Activated CD4-positive, alpha-beta T cell treated with anti-CD3 and anti-CD28 coated beads, Interleukin-2, amount 10 ng/mL, durations not matched to agents 24 days and 14 days (primary cell): Measurements from ENCODE around the gene CLIC3. TPM values are rescaled to one million over a fixed set of nuclear protein-coding genes. Genes with fewer than 3 reads are reported as not detected.
"Not testable (repeated sequence)": the region's sequence is repeated elsewhere in the genome, so short reads cannot be mapped to it uniquely, and the experiment has no call there.

Experiments
- DNase-seq: peaks from one replicate; pipeline ENCODE4 v3.0.0; 2022
- H3K27ac Mint-ChIP-seq: one replicate; pipeline ENCODE4 v1.8.0; 2022; ENCODE audit warnings: mild to moderate bottlenecking, mixed read lengths
- H3K27me3 Mint-ChIP-seq: one replicate; pipeline ENCODE4 v1.8.0; 2022; ENCODE audit warnings: mixed read lengths
- H3K36me3 Mint-ChIP-seq: one replicate; pipeline ENCODE4 v1.8.0; 2022; ENCODE audit warnings: low read depth, mild to moderate bottlenecking, mixed read lengths
- H3K4me1 Mint-ChIP-seq: one replicate; pipeline ENCODE4 v1.8.0; 2021; ENCODE audit warnings: mixed read lengths
- H3K4me3 Mint-ChIP-seq: one replicate; pipeline ENCODE4 v1.8.0; 2022; ENCODE audit warnings: mild to moderate bottlenecking, moderate library complexity, mixed read lengths
- H3K9me3 Mint-ChIP-seq: one replicate; pipeline ENCODE4 v1.8.0; 2021; ENCODE audit warnings: mixed read lengths
- intact Hi-C: fragments of 100-400 bp; cut with micrococcal nuclease; formaldehyde crosslinking; loops from one replicate; pipeline ENCODE4 v1.15.1; 2023
- total RNA-seq: library from RNA; stranded (reverse); gene quantifications from 2 replicates; pipeline ENCODE4 v1.2.3, GENCODE V29; 2022

Gene CLIC3
- total RNA-seq, 1 donor from 2014 or later, result not detected

GRCh38 chr9:137008312-137008711 is 11.9 kb upstream of the CLIC3 start:
- H3K4me3 Mint-ChIP-seq, result no peak overlapping the region
- H3K27me3 Mint-ChIP-seq, result no peaks in the 10 kb centered on the region
- intact Hi-C loops, result no loop called here
- peaks cover 4% of the 10 kb centered on the region for H3K4me1 Mint-ChIP-seq
- H3K9me3 Mint-ChIP-seq, result no peaks in the 10 kb centered on the region
- DNase-seq, result no peak
- no peaks in the 10 kb centered on the region for H3K36me3 Mint-ChIP-seq
- H3K27ac Mint-ChIP-seq, result no peak overlapping the region

- no peak overlapping the region for H3K27ac Mint-ChIP-seq
- no peaks in the 10 kb centered on the region for H3K36me3 Mint-ChIP-seq
- peaks cover 4% of the 10 kb centered on the region for H3K4me1 Mint-ChIP-seq
- intact Hi-C loops, result no loop called here
- no peaks in the 10 kb centered on the region for H3K27me3 Mint-ChIP-seq
- no peak overlapping the region for H3K4me3 Mint-ChIP-seq
- no peak for DNase-seq
- H3K9me3 Mint-ChIP-seq, result no peaks in the 10 kb centered on the region
Measured at GRCh38 chr9:137007816-137008270, 11.5 kb upstream of the CLIC3 start.

GRCh38 chr9:137007108-137007815 is 10.9 kb upstream of the CLIC3 start:
- DNase-seq, result no peak
- H3K27me3 Mint-ChIP-seq, result no peaks in the 10 kb centered on the region
- peaks cover 4% of the 10 kb centered on the region for H3K4me1 Mint-ChIP-seq
- intact Hi-C loops, result no loop called here
- no peaks in the 10 kb centered on the region for H3K9me3 Mint-ChIP-seq
- H3K4me3 Mint-ChIP-seq, result no peak overlapping the region
- H3K36me3 Mint-ChIP-seq, result no peaks in the 10 kb centered on the region
- no peak overlapping the region for H3K27ac Mint-ChIP-seq

GRCh38 chr9:137006116-137007003 is 10.0 kb upstream of the CLIC3 start:
- intact Hi-C loops, result no loop called here
- Mint-ChIP-seq H3K27me3 (no peaks in the 10 kb centered on the region), H3K4me3 (no peak overlapping the region), H3K36me3 (no peaks in the 10 kb centered on the region), H3K9me3 (no peaks in the 10 kb centered on the region), H3K27ac (no peak overlapping the region), H3K4me1 (peaks cover 4% of the 10 kb centered on the region)
- DNase-seq, result no peak

GRCh38 chr9:137004285-137004684 is 7.9 kb upstream of the CLIC3 start:
- H3K27ac Mint-ChIP-seq, H3K4me3 Mint-ChIP-seq, H3K36me3 Mint-ChIP-seq, H3K27me3 Mint-ChIP-seq, intact Hi-C loops, H3K9me3 Mint-ChIP-seq: not testable (repeated sequence)
- H3K4me1 Mint-ChIP-seq, result peaks cover 16% of the 10 kb centered on the region
- DNase-seq, result peak; percentile 67

GRCh38 chr9:137002646-137003041 is 6.3 kb upstream of the CLIC3 start:
- H3K4me3 Mint-ChIP-seq, result no peak overlapping the region
- no peaks in the 10 kb centered on the region for H3K36me3 Mint-ChIP-seq
- no peaks in the 10 kb centered on the region for H3K27me3 Mint-ChIP-seq
- intact Hi-C loops, result no loop called here
- peaks cover 25% of the 10 kb centered on the region for H3K4me1 Mint-ChIP-seq
- no peak for DNase-seq
- H3K27ac Mint-ChIP-seq, result no peak overlapping the region
- H3K9me3 Mint-ChIP-seq, result no peaks in the 10 kb centered on the region

- no peaks in the 10 kb centered on the region for H3K27me3 Mint-ChIP-seq
- H3K9me3 Mint-ChIP-seq, result no peaks in the 10 kb centered on the region
- no peak overlapping the region for H3K27ac Mint-ChIP-seq
- intact Hi-C loops, result no loop called here
- H3K4me3 Mint-ChIP-seq, result no peak overlapping the region
- H3K4me1 Mint-ChIP-seq, result peaks cover 27% of the 10 kb centered on the region
- H3K36me3 Mint-ChIP-seq, result no peaks in the 10 kb centered on the region
- DNase-seq, result no peak
Measured at GRCh38 chr9:137001857-137002645, 5.7 kb upstream of the CLIC3 start.

- peak; percentile 80 for DNase-seq
- peaks cover 30% of the 10 kb centered on the region for H3K4me1 Mint-ChIP-seq
- peak overlapping the region; percentile 30 for H3K27ac Mint-ChIP-seq
- no peaks in the 10 kb centered on the region for H3K27me3 Mint-ChIP-seq
- H3K36me3 Mint-ChIP-seq, result peaks cover 2% of the 10 kb centered on the region
- H3K4me3 Mint-ChIP-seq, result peak overlapping the region; percentile 22
- H3K9me3 Mint-ChIP-seq, result no peaks in the 10 kb centered on the region
- intact Hi-C loops, result no loop called here
Measured at GRCh38 chr9:137000177-137000930, 4.0 kb upstream of the CLIC3 start.

GRCh38 chr9:136997830-136998234 is 1.5 kb upstream of the CLIC3 start:
- H3K4me3 Mint-ChIP-seq, result peak overlapping the region; percentile 47
- H3K4me1 Mint-ChIP-seq, result peaks cover 35% of the 10 kb centered on the region
- peaks cover 13% of the 10 kb centered on the region for H3K36me3 Mint-ChIP-seq
- intact Hi-C loops, result no loop called here
- H3K27me3 Mint-ChIP-seq, result no peaks in the 10 kb centered on the region
- peak; percentile 80 for DNase-seq
- no peaks in the 10 kb centered on the region for H3K9me3 Mint-ChIP-seq
- peak overlapping the region; percentile 52 for H3K27ac Mint-ChIP-seq

- no peak for DNase-seq
- H3K27ac Mint-ChIP-seq, result peak overlapping the region; percentile 52
- H3K4me1 Mint-ChIP-seq, result peaks cover 35% of the 10 kb centered on the region
- no peaks in the 10 kb centered on the region for H3K27me3 Mint-ChIP-seq
- H3K4me3 Mint-ChIP-seq, result peak overlapping the region; percentile 47
- peaks cover 17% of the 10 kb centered on the region for H3K36me3 Mint-ChIP-seq
- intact Hi-C loops, result no loop called here
- H3K9me3 Mint-ChIP-seq, result no peaks in the 10 kb centered on the region
Measured at GRCh38 chr9:136997371-136997770, 1.0 kb upstream of the CLIC3 start.

GRCh38 chr9:136995772-136996311 is 526 bp downstream of the CLIC3 start:
- H3K4me3 Mint-ChIP-seq, result peak overlapping the region; percentile 37
- H3K9me3 Mint-ChIP-seq, result no peaks in the 10 kb centered on the region
- intact Hi-C loops, result no loop called here
- no peaks in the 10 kb centered on the region for H3K27me3 Mint-ChIP-seq
- H3K36me3 Mint-ChIP-seq, result peaks cover 18% of the 10 kb centered on the region
- peaks cover 39% of the 10 kb centered on the region for H3K4me1 Mint-ChIP-seq
- peak; percentile 67 for DNase-seq
- H3K27ac Mint-ChIP-seq, result no peak overlapping the region

GRCh38 chr9:136995362-136995761 is 1.0 kb downstream of the CLIC3 start:
- H3K4me1 Mint-ChIP-seq, result peaks cover 38% of the 10 kb centered on the region
- no peak overlapping the region for H3K4me3 Mint-ChIP-seq
- peaks cover 18% of the 10 kb centered on the region for H3K36me3 Mint-ChIP-seq
- H3K9me3 Mint-ChIP-seq, result no peaks in the 10 kb centered on the region
- no peak for DNase-seq
- intact Hi-C loops, result no loop called here
- peak overlapping the region; percentile 3 for H3K27ac Mint-ChIP-seq
- H3K27me3 Mint-ChIP-seq, result peaks cover 3% of the 10 kb centered on the region

GRCh38 chr9:136994888-136995230 is 1.5 kb downstream of the CLIC3 start:
- intact Hi-C loops, result no loop called here
- peaks cover 33% of the 10 kb centered on the region for H3K4me1 Mint-ChIP-seq
- no peak overlapping the region for H3K4me3 Mint-ChIP-seq
- peaks cover 18% of the 10 kb centered on the region for H3K36me3 Mint-ChIP-seq
- no peak for DNase-seq
- no peaks in the 10 kb centered on the region for H3K9me3 Mint-ChIP-seq
- H3K27me3 Mint-ChIP-seq, result peaks cover 7% of the 10 kb centered on the region
- H3K27ac Mint-ChIP-seq, result no peak overlapping the region
